Activated CD4-positive, alpha-beta T cell treated with anti-CD3 and anti-CD28 coated beads, Interleukin-2, Interleukin-6, amounts not matched to agents 100 ng/mL and 50 ng/mL, durations not matched to agents 16 hours and 8 hours (primary cell): Measurements from ENCODE around the gene ZNF19.
A peak's percentile ranks its signal among the peaks of the same experiment; 100 is the strongest.

Experiments used
- DNase-seq: peaks from one replicate; pipeline ENCODE4 v3.0.0-alpha.2; 2020

The ZNF19 gene

GRCh38 chr16:71440669-71441347 lies 48.3 kb downstream of the ZNF19 start:
- DNase-seq = no peak

DNA sequence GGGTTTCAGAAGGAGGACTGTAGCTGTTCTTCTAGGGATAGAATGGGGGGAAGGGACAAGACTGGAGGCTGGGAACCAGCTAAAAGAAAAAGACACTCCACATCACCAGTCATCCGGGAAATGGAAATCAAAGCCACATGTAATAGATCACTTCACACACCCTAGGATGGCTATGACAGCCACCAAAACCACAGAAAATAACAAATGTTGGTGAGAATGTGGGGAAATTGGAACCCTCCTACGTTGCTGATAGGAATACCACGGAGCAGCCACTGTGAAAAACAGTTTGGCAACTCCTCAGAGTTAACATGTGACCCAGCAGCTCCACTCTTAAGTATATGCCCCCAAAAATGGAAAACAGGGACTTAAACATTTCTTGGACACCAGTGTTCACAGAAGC lies 49.6 kb downstream of the ZNF19 start:
- DNase-seq = no peak

GRCh38 chr16:71436473-71436872 lies 52.7 kb downstream of the ZNF19 start:
- no peak for DNase-seq

GRCh38 chr16:71432906-71433305 lies 56.2 kb downstream of the ZNF19 start:
- no peak for DNase-seq

DNA sequence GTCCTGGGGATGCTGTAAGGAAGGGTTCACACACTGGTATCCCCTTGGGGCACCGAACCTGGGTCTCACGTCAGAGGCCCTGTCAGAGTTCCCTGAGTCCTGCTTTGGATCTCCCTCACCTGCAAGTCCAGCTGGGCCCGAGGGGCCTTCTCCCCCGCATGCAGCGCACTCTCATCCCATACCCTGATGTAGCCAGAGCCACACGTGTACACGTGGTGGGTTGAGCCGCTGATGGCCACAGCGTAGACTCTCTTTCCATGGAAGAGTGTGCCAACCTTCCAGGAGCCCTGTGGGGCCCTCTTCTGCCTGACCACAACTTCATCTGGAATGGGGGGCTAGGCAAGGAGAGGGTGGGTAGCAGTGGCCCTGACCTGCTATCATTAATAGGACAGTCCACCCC lies 57.1 kb downstream of the ZNF19 start:
- DNase-seq = no peak

- DNase-seq = no peak
Observed at GRCh38 chr16:71431176-71431575, 57.9 kb downstream of the ZNF19 start.

- no peak for DNase-seq
Observed at GRCh38 chr16:71430744-71431143, 58.4 kb downstream of the ZNF19 start.

DNA sequence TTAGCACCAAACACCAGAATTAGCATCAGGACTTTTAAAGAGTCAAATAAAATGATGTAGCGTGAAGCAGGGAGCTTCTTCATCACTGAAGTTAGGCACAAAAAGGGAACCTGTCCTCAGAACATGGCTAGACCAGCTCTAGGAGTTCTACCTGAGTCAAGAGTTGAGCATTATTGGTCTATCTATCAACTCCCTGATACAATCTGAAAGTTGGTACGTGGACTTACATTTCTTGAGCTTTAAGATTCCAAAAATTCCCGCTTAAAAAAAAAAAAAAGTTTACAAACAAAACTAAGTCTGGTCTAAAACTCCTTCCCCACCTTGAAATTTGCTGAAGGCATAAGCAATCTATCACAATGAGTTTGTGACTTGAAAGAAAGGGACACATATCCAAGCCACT lies 59.5 kb downstream of the ZNF19 start:
- no peak for DNase-seq

- no peak for DNase-seq
Observed at GRCh38 chr16:71428883-71429282, 60.2 kb downstream of the ZNF19 start.

DNA sequence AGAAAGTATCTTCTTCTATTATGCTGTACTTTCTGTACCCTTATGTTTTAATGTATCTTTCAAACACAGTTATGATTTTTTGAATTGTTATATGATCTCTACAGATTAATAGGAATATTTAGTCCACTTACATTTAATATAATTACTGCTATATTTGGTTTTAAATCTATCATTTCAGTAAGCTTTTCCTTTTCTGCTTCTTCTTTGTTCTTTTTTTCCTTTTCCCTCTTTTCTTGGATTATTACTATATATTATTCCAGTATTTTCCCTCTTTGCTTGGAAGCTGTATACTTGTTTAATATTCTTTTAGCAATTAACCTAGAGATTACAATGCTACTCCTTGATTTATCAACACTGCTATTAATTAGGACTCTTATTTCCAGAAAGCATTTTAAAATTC lies 60.7 kb downstream of the ZNF19 start:
- DNase-seq = no peak

DNA sequence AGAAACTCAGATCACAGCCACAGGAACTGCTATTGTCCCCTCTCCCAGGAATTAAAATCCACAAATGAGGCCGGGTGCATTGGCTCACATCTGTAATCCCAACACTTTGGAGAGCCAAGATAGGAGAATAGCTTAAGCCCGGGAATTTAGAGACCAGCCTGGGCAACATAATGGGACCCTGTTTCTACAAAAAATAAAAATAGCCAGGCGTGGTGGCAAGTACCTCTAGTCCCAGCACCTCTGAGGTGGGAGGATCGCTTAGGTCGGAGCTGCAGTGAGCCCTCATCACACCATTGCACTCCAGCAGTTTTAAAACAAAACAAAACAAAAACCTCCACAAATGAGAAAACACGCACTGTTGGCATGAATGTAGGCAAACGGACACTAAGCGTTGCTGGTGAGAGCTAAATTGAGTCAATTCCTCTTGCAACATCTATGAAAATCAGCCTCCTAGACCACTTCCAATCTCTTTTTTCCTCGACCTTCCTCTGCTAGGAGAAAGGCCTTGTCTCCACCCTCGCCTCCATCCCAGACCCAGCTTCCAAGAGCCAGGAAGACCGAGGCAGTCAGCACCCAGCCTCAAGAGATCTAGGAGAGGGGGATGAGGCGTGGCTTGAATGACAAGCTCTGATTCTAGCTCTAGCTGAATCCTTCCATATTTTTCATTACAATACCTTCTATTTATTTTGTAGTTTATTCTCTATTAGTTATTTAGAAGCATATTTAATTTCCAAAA lies 62.1 kb downstream of the ZNF19 start:
- DNase-seq = no peak

DNA sequence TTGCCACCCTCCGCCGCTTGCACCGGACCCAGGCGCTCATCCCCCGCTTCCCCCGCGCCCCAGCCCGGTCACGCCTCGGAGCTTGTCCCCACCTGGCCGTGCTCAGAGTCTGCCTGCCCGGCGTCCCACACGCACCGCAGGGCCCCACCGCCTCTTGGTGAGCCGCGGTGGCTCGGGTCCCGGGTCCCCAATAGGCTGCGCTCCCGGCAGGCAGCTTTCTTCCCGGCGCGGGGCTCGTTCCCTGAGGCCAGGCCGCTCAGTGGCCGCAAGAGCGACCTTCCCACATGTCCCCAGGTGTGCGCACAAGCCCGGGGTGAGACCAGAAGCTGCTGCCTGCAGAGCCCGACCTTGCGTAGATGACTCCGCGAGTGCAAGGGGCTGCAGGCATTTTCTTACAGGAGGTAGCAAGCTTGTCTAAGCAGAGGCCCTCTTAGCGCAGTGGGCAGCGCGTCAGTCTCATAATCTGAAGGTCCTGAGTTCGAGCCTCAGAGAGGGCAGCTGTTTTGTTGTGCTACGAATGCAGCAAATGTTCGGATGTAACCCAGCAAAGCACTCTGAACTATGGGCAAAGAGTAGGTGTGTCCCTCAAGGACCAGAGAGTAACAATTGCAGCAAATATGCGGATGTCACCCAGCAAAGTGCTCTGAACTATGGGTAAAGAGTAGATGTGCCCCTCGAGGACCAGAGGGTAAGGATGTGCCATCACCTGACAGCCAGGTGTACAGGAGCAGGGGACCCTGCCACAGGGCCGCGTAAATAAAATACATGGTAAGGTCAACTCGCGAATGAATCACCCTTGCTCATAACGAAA lies 62.9 kb downstream of the ZNF19 start:
- DNase-seq = peak; percentile 80

DNA sequence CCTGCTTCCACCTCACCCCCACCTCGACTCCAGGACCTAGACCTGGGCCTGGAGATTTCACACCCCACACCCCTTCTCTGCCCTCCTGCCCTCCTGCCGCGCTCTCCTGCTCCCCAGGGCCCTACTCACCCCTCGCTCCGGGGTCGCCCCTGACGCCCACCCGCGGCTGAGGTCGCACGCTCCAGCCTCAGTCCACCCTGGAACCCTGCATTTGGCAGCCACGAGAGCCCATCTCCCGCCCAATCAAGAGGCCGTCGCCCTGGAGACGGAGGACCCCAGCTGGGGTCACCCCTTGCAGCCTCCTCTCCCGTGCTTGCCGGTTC lies 63.4 kb downstream of the ZNF19 start:
- no peak for DNase-seq

- no peak for DNase-seq
Observed at GRCh38 chr16:71424626-71425025, 64.5 kb downstream of the ZNF19 start.

DNA sequence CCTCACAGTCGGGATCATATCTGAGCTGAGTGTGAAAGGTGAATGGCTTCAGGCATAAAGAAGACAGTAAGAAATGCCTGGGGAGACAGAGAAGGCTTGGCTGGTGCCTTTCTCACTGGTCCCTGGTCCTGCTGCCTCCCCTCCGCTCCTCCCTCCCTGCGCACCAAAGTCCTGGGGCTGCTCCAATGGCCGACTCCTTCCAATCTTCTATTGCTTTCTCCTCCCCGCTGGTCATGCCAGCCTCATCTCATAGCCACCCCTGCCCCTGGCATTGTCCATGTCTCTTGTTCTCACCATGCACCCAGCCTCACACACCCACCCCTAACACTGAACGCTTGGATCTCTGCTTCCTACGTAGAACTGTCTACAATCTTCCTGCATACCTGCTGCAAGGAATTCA lies 65.3 kb downstream of the ZNF19 start:
- no peak for DNase-seq
